ENCODE data around the gene CACNB2.

- TF ChIP-seq, protein P1, sequence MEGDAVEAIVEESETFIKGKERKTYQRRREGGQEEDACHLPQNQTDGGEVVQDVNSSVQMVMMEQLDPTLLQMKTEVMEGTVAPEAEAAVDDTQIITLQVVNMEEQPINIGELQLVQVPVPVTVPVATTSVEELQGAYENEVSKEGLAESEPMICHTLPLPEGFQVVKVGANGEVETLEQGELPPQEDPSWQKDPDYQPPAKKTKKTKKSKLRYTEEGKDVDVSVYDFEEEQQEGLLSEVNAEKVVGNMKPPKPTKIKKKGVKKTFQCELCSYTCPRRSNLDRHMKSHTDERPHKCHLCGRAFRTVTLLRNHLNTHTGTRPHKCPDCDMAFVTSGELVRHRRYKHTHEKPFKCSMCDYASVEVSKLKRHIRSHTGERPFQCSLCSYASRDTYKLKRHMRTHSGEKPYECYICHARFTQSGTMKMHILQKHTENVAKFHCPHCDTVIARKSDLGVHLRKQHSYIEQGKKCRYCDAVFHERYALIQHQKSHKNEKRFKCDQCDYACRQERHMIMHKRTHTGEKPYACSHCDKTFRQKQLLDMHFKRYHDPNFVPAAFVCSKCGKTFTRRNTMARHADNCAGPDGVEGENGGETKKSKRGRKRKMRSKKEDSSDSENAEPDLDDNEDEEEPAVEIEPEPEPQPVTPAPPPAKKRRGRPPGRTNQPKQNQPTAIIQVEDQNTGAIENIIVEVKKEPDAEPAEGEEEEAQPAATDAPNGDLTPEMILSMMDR (IDR thresholded peaks at IDR 0.05): no peak
- TF ChIP-seq POLR2A (IDR thresholded peaks at IDR 0.05): no peak
Measured at GRCh38 chr10:18246967-18247366, 106.7 kb downstream of the CACNB2 start.
